ENCODE measurements around the gene FOSL2. TPM values are rescaled to one million over a fixed set of nuclear protein-coding genes. Genes with fewer than 3 reads are reported as not detected.

Gene FOSL2
- total RNA-seq, 1 experiment from 2014 or later, result 44.8 TPM

- no peaks in the 10 kb centered on the region for H4K20me1 ChIP-seq (ENCODE audit: insufficient read depth)
- no peaks in the 10 kb centered on the region for H3K9me3 ChIP-seq (ENCODE audit: control insufficient read depth in 1 of 2, insufficient read depth in 1 of 2, low read depth in 1 of 2, low read length in 2 of 2)
- ChIA-PET CTCF (no interaction called here), RAD21 (ENCODE audit: low non-redundant PET in 1 of 2, low total read pairs in 2 of 2, uncharacterized antibody in 2 of 2, unreplicated experiment in 2 of 2) (no interaction called here), POLR2A (no interaction called here)
- no peak overlapping the region for H3K4me3 ChIP-seq (replicated peaks in 1 of 2; ENCODE audit: low read depth in 1 of 2, low read length in 2 of 2)
- H3K36me3 ChIP-seq (ENCODE audit: control insufficient read depth in 1 of 2, insufficient read depth in 2 of 2, low read length in 2 of 2), result no peaks in the 10 kb centered on the region
- H3K27ac ChIP-seq (ENCODE audit: low read depth, low read length), result no peak overlapping the region
- intact Hi-C loops (cut with micrococcal nuclease), result no loop called here
- no peak for TF ChIP-seq ZNF274 (IDR thresholded peaks at IDR 0.05; ENCODE audit: low read depth, low read length)
- TF ChIP-seq CTCF (IDR thresholded peaks at IDR 0.05 in 2 of 3, conservative IDR thresholded peaks at IDR 0.05 in 1 of 3; ENCODE audit: borderline replicate concordance in 1 of 3, insufficient read depth in 1 of 3, low read depth in 2 of 3, low read length in 2 of 3), result no peak
- TF ChIP-seq SIN3A (IDR thresholded peaks at IDR 0.05; ENCODE audit: low read depth), result no peak
- TF ChIP-seq, protein P1, sequence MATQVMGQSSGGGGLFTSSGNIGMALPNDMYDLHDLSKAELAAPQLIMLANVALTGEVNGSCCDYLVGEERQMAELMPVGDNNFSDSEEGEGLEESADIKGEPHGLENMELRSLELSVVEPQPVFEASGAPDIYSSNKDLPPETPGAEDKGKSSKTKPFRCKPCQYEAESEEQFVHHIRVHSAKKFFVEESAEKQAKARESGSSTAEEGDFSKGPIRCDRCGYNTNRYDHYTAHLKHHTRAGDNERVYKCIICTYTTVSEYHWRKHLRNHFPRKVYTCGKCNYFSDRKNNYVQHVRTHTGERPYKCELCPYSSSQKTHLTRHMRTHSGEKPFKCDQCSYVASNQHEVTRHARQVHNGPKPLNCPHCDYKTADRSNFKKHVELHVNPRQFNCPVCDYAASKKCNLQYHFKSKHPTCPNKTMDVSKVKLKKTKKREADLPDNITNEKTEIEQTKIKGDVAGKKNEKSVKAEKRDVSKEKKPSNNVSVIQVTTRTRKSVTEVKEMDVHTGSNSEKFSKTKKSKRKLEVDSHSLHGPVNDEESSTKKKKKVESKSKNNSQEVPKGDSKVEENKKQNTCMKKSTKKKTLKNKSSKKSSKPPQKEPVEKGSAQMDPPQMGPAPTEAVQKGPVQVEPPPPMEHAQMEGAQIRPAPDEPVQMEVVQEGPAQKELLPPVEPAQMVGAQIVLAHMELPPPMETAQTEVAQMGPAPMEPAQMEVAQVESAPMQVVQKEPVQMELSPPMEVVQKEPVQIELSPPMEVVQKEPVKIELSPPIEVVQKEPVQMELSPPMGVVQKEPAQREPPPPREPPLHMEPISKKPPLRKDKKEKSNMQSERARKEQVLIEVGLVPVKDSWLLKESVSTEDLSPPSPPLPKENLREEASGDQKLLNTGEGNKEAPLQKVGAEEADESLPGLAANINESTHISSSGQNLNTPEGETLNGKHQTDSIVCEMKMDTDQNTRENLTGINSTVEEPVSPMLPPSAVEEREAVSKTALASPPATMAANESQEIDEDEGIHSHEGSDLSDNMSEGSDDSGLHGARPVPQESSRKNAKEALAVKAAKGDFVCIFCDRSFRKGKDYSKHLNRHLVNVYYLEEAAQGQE (IDR thresholded peaks at IDR 0.05; ENCODE audit: low read depth), result no peak
- TF ChIP-seq FOSL1 (IDR thresholded peaks at IDR 0.05; ENCODE audit: low read depth), result no peak
- no peak for TF ChIP-seq SRF (IDR thresholded peaks at IDR 0.05; ENCODE audit: low read depth)
- no peak for TF ChIP-seq EZH2phosphoT487 (IDR thresholded peaks at IDR 0.05; ENCODE audit: borderline replicate concordance)
- TF ChIP-seq POLR2AphosphoS5 (IDR thresholded peaks at IDR 0.05; ENCODE audit: low read depth, low read length), result no peak
- TF ChIP-seq JUND (IDR thresholded peaks at IDR 0.05), result no peak
- no peak for TF ChIP-seq EGR1 (IDR thresholded peaks at IDR 0.05; ENCODE audit: low read depth)
- no peak for TF ChIP-seq EZH2 (IDR thresholded peaks at IDR 0.05)
- TF ChIP-seq, protein P2, sequence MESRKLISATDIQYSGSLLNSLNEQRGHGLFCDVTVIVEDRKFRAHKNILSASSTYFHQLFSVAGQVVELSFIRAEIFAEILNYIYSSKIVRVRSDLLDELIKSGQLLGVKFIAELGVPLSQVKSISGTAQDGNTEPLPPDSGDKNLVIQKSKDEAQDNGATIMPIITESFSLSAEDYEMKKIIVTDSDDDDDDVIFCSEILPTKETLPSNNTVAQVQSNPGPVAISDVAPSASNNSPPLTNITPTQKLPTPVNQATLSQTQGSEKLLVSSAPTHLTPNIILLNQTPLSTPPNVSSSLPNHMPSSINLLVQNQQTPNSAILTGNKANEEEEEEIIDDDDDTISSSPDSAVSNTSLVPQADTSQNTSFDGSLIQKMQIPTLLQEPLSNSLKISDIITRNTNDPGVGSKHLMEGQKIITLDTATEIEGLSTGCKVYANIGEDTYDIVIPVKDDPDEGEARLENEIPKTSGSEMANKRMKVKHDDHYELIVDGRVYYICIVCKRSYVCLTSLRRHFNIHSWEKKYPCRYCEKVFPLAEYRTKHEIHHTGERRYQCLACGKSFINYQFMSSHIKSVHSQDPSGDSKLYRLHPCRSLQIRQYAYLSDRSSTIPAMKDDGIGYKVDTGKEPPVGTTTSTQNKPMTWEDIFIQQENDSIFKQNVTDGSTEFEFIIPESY (IDR thresholded peaks at IDR 0.05; ENCODE audit: extremely low read depth, insufficient replicate concordance, low read length), result no peak
- no peak overlapping the region for H3K4me2 ChIP-seq (ENCODE audit: low read length)
- H3K27me3 ChIP-seq (ENCODE audit: insufficient read depth, low read length), result no peaks in the 10 kb centered on the region
- no peak for ATAC-seq
- DNase-seq (ENCODE audit: low read depth, low spot score), result no peak
- no peaks in the 10 kb centered on the region for H3K79me2 ChIP-seq (ENCODE audit: insufficient read depth, low read length)
- H3K4me1 ChIP-seq (ENCODE audit: control insufficient read depth in 1 of 2, insufficient read depth in 2 of 2, low read length in 2 of 2), result peaks cover 0 to 7% of the 10 kb centered on the region in 2 experiments; a peak in 1 of 4 replicates
- BruUV-seq (replicated peaks), result no TSS peak
- no peak overlapping the region for H3K9ac ChIP-seq (ENCODE audit: low read length)
- no peaks in the 10 kb centered on the region for H3K9me2 ChIP-seq (ENCODE audit: insufficient read depth)
- H2AFZ ChIP-seq (ENCODE audit: low read depth, low read length, poor library complexity, severe bottlenecking), result no peak overlapping the region
Measured at GRCh38 chr2:28350791-28351285, 41.8 kb upstream of the FOSL2 start.

All from HCT116 (cell line).